Measurements from ENCODE around the gene CDKN3. TPM values are rescaled to one million over a fixed set of nuclear protein-coding genes. Genes with fewer than 3 reads are reported as not detected.
A peak's percentile ranks its signal among the peaks of the same experiment; 100 is the strongest.
"Not testable (repeated sequence)": the region's sequence is repeated elsewhere in the genome, so short reads cannot be mapped to it uniquely, and the experiment has no call there.

CDKN3 gene
- total RNA-seq, 6 experiments from 2014 or later: 33.3 to 106 (median 91.8) TPM

GRCh38 chr14:54427871-54428270 is 31.1 kb downstream of the CDKN3 start:
- Mint-ChIP-seq H3K4me3 (no peak overlapping the region), H3K36me3 (ENCODE audit: low read depth) (peaks cover 14% of the 10 kb centered on the region), H3K27me3 (ENCODE audit: insufficient read depth) (no peaks in the 10 kb centered on the region), H3K4me1 (ENCODE audit: low read depth) (peaks cover 18% of the 10 kb centered on the region), H3K9me3 (no peaks in the 10 kb centered on the region), H3K27ac (no peak overlapping the region)
- TF ChIP-seq CTCF (IDR thresholded peaks at IDR 0.05): no peak
- no peak for DNase-seq

GRCh38 chr14:54428527-54428926 is 31.7 kb downstream of the CDKN3 start:
- Mint-ChIP-seq H3K27ac (no peak overlapping the region), H3K36me3 (ENCODE audit: low read depth) (peaks cover 14% of the 10 kb centered on the region), H3K27me3 (ENCODE audit: insufficient read depth) (no peaks in the 10 kb centered on the region), H3K9me3 (no peaks in the 10 kb centered on the region), H3K4me1 (ENCODE audit: low read depth) (peaks cover 25% of the 10 kb centered on the region), H3K4me3 (no peak overlapping the region)
- TF ChIP-seq CTCF (IDR thresholded peaks at IDR 0.05): no peak
- no peak for DNase-seq

GRCh38 chr14:54435500-54435981 is 38.7 kb downstream of the CDKN3 start:
- Mint-ChIP-seq H3K4me3 (peak overlapping the region; percentile 75), H3K27ac (peak overlapping the region; percentile 83), H3K36me3 (ENCODE audit: low read depth) (peaks cover 20% of the 10 kb centered on the region), H3K27me3 (ENCODE audit: insufficient read depth) (no peaks in the 10 kb centered on the region), H3K4me1 (ENCODE audit: low read depth) (peaks cover 78% of the 10 kb centered on the region), H3K9me3 (0 out of 2 replicates have a peak, but pooled peaks cover 5% of the 10 kb centered on the region)
- no peak for TF ChIP-seq CTCF (IDR thresholded peaks at IDR 0.05)
- DNase-seq: peak; percentile 90

GRCh38 chr14:54437954-54438353 is 41.1 kb downstream of the CDKN3 start:
- not testable (repeated sequence) for H3K27me3 Mint-ChIP-seq (ENCODE audit: insufficient read depth); H3K9me3 Mint-ChIP-seq; H3K4me3 Mint-ChIP-seq; H3K27ac Mint-ChIP-seq; DNase-seq
- H3K36me3 Mint-ChIP-seq (ENCODE audit: low read depth): peaks cover 21% of the 10 kb centered on the region
- peaks cover 78% of the 10 kb centered on the region for H3K4me1 Mint-ChIP-seq (ENCODE audit: low read depth)

- peaks cover 71% of the 10 kb centered on the region for H3K4me1 Mint-ChIP-seq (ENCODE audit: low read depth)
- H3K27me3 Mint-ChIP-seq (ENCODE audit: insufficient read depth): peaks cover under 1% of the 10 kb centered on the region; the same call in 1 of the 2 replicates
- H3K27ac Mint-ChIP-seq: no peak overlapping the region; the same call in 1 of the 2 replicates
- H3K4me3 Mint-ChIP-seq: no peak overlapping the region
- no peak for TF ChIP-seq CTCF (IDR thresholded peaks at IDR 0.05)
- no peak for DNase-seq
- 0 out of 2 replicates have a peak, but pooled peaks cover 5% of the 10 kb centered on the region for H3K9me3 Mint-ChIP-seq
- peaks cover 21% of the 10 kb centered on the region for H3K36me3 Mint-ChIP-seq (ENCODE audit: low read depth)
These were observed 41.9 kb downstream of the CDKN3 start for GRCh38 chr14:54438703-54439102.

- DNase-seq: no peak
- no peak for TF ChIP-seq CTCF (IDR thresholded peaks at IDR 0.05)
- Mint-ChIP-seq H3K4me1 (ENCODE audit: low read depth) (peaks cover 71% of the 10 kb centered on the region), H3K36me3 (ENCODE audit: low read depth) (peaks cover 21% of the 10 kb centered on the region), H3K27ac (peak overlapping the region; percentile 93), H3K9me3 (0 out of 2 replicates have a peak, but pooled peaks cover 5% of the 10 kb centered on the region), H3K4me3 (peak overlapping the region; percentile 99), H3K27me3 (ENCODE audit: insufficient read depth) (peaks cover 2% of the 10 kb centered on the region; the same call in 1 of the 2 replicates)
These were observed 43.2 kb downstream of the CDKN3 start for GRCh38 chr14:54440037-54440436.

All from HFFc6 (cell line).